Measurements from ENCODE around the gene OR5D13. TPM values are rescaled to one million over a fixed set of nuclear protein-coding genes. Genes with fewer than 3 reads are reported as not detected.

Gene OR5D13
- polyA plus RNA-seq, 1 donor from 2014 or later: not detected

DNA sequence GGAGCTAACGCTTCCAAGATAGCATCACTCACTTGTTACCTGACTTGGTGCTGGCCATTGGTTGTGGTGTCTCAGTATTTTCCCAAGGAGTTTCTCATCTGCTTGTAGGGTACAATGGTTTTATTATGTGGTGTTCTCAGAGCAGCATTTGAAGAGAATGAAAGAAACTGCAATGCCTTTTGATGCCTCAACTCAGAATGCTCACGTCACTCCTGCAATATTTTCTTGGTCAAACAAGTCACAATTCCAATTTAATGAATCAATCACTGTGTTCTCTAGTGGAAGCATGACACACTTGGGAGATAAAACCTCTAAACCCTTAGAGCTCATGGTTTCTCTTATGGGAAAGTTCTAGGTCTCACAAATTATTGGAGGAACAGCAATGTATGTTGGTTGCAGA, 20.1 kb downstream of the OR5D13 start:
- no peaks in the 10 kb centered on the region for H3F3A ChIP-seq (ENCODE audit: insufficient read depth, low read length, poor library complexity, severe bottlenecking)
- H3K9ac ChIP-seq (ENCODE audit: low read length): no peak overlapping the region
- no peaks in the 10 kb centered on the region for H3K79me2 ChIP-seq (replicated peaks; ENCODE audit: insufficient read depth, low read length)
- no peak overlapping the region for H3K4me3 ChIP-seq (ENCODE audit: low read length)
- H2AFZ ChIP-seq (ENCODE audit: low read depth, low read length): no peak overlapping the region
- no peaks in the 10 kb centered on the region for H4K20me1 ChIP-seq (ENCODE audit: insufficient read depth)
- no peaks in the 10 kb centered on the region for H3K27me3 ChIP-seq (ENCODE audit: insufficient read depth, low read depth, low read length)
- no peaks in the 10 kb centered on the region for H3K36me3 ChIP-seq (ENCODE audit: insufficient read depth, low read length)
- no peaks in the 10 kb centered on the region for H3K9me2 ChIP-seq (ENCODE audit: insufficient read depth, low read length)
- TF ChIP-seq CTCF (IDR thresholded peaks at IDR 0.05; ENCODE audit: poor library complexity, severe bottlenecking): no peak
- TF ChIP-seq SMC3 (conservative IDR thresholded peaks at IDR 0.05; ENCODE audit: poor library complexity): no peak
- TF ChIP-seq TAF1 (IDR thresholded peaks at IDR 0.05; ENCODE audit: low read depth): no peak
- no peak for TF ChIP-seq REST (IDR thresholded peaks at IDR 0.05; ENCODE audit: borderline replicate concordance)
- no peak overlapping the region for H3K27ac ChIP-seq (ENCODE audit: low read length)
- no peaks in the 10 kb centered on the region for H3K9me3 ChIP-seq (ENCODE audit: low read length)
- H3K4me2 ChIP-seq (ENCODE audit: low read length): no peak overlapping the region

DNA sequence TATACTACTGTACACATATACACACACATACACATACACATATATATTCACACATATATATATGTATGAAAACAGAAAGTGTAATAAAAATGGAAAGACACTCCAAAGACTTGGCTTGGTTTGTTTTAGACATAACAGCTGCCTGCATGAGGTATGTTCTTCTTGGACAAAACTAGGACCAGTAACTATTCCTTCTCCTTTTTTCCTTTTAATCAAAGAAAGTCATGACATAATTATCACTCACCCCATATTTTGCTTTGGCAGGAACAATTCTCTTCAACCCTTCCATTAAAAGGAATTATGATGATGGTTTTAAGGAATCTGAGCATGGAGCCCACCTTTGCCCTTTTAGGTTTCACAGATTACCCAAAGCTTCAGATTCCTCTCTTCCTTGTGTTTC, 22.0 kb downstream of the OR5D13 start, which contains the start of gene OR5D14:
Gene OR5D14 (plus strand): TSS at position 301 of the 400 bp plus-strand sequence. CDS start 0 bp downstream, at position 301.
- Histone ChIP-seq H2AFZ (ENCODE audit: low read depth, low read length) (no peak within 1 kb of the TSS), H4K20me1 (ENCODE audit: insufficient read depth) (no peaks in the 10 kb centered on the region), H3K9me2 (ENCODE audit: insufficient read depth, low read length) (no peaks in the 10 kb centered on the region), H3K4me3 (ENCODE audit: low read length) (no peak within 1 kb of the TSS), H3K9ac (ENCODE audit: low read length) (no peak within 1 kb of the TSS), H3K4me2 (ENCODE audit: low read length) (no peak within 1 kb of the TSS), H3K9me3 (ENCODE audit: low read length) (no peaks in the 10 kb centered on the region), H3F3A (ENCODE audit: insufficient read depth, low read length, poor library complexity, severe bottlenecking) (no peaks in the 10 kb centered on the region), H3K27me3 (ENCODE audit: insufficient read depth, low read depth, low read length) (no peaks in the 10 kb centered on the region), H3K27ac (ENCODE audit: low read length) (no peak within 1 kb of the TSS), H3K36me3 (ENCODE audit: insufficient read depth, low read length) (no peaks in the 10 kb centered on the region), H3K79me2 (replicated peaks; ENCODE audit: insufficient read depth, low read length) (no peaks in the 10 kb centered on the region)
- TF ChIP-seq RAD21 (conservative IDR thresholded peaks at IDR 0.05) (no peak), CTCF (IDR thresholded peaks at IDR 0.05; ENCODE audit: poor library complexity, severe bottlenecking) (no peak), MXI1 (conservative IDR thresholded peaks at IDR 0.05; ENCODE audit: poor library complexity, severe bottlenecking) (no peak), EZH2 (IDR thresholded peaks at IDR 0.05; ENCODE audit: borderline replicate concordance, insufficient read depth, low read length, poor library complexity, severe bottlenecking) (no peak), EP300 (conservative IDR thresholded peaks at IDR 0.05; ENCODE audit: poor library complexity, severe bottlenecking) (no peak), SMC3 (conservative IDR thresholded peaks at IDR 0.05; ENCODE audit: poor library complexity) (no peak), REST (IDR thresholded peaks at IDR 0.05; ENCODE audit: borderline replicate concordance) (no peak)

Measured in neural cell (in vitro differentiated cells).